Measurements from ENCODE around the gene A3GALT2.

DNA sequence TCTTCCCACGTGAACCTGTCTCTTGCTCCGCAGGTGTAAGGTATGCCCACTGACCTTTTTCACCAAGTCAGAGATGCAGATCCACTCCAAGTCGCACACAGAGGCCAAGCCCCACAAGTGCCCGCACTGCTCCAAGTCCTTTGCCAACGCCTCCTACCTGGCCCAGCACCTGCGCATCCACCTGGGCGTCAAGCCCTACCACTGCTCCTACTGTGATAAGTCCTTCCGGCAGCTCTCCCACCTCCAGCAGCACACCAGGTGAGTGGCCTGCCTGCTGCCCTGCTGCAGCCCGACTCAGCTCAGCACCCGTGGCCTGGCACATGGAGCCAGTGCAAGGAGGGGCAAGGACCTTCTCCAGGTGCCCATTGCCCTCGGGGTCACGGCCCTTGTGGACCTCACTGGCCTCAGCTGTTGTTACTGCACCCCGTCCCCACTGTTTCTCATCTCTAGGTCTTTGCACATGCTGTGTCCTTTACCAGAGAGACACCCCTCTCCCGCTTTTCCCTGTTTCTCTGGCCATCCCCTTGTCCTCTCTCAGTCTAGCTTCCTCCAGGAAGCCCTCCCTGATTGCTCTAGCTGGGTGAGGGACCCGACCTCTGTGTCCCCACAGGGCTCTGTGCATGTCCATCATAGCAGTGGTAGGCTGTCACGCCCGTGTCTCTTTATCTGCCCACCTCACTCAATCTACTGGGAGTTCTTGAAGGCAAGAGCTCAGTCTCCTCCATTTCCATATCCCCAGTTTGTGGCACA lies 39.2 kb downstream of the A3GALT2 start:
- TF ChIP-seq, protein P1, sequence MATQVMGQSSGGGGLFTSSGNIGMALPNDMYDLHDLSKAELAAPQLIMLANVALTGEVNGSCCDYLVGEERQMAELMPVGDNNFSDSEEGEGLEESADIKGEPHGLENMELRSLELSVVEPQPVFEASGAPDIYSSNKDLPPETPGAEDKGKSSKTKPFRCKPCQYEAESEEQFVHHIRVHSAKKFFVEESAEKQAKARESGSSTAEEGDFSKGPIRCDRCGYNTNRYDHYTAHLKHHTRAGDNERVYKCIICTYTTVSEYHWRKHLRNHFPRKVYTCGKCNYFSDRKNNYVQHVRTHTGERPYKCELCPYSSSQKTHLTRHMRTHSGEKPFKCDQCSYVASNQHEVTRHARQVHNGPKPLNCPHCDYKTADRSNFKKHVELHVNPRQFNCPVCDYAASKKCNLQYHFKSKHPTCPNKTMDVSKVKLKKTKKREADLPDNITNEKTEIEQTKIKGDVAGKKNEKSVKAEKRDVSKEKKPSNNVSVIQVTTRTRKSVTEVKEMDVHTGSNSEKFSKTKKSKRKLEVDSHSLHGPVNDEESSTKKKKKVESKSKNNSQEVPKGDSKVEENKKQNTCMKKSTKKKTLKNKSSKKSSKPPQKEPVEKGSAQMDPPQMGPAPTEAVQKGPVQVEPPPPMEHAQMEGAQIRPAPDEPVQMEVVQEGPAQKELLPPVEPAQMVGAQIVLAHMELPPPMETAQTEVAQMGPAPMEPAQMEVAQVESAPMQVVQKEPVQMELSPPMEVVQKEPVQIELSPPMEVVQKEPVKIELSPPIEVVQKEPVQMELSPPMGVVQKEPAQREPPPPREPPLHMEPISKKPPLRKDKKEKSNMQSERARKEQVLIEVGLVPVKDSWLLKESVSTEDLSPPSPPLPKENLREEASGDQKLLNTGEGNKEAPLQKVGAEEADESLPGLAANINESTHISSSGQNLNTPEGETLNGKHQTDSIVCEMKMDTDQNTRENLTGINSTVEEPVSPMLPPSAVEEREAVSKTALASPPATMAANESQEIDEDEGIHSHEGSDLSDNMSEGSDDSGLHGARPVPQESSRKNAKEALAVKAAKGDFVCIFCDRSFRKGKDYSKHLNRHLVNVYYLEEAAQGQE (IDR thresholded peaks at IDR 0.05): no peak
- TF ChIP-seq, protein P2, sequence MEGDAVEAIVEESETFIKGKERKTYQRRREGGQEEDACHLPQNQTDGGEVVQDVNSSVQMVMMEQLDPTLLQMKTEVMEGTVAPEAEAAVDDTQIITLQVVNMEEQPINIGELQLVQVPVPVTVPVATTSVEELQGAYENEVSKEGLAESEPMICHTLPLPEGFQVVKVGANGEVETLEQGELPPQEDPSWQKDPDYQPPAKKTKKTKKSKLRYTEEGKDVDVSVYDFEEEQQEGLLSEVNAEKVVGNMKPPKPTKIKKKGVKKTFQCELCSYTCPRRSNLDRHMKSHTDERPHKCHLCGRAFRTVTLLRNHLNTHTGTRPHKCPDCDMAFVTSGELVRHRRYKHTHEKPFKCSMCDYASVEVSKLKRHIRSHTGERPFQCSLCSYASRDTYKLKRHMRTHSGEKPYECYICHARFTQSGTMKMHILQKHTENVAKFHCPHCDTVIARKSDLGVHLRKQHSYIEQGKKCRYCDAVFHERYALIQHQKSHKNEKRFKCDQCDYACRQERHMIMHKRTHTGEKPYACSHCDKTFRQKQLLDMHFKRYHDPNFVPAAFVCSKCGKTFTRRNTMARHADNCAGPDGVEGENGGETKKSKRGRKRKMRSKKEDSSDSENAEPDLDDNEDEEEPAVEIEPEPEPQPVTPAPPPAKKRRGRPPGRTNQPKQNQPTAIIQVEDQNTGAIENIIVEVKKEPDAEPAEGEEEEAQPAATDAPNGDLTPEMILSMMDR (IDR thresholded peaks at IDR 0.05; ENCODE audit: low read depth, low read length, missing input control): no peak
- TF ChIP-seq, protein P3, sequence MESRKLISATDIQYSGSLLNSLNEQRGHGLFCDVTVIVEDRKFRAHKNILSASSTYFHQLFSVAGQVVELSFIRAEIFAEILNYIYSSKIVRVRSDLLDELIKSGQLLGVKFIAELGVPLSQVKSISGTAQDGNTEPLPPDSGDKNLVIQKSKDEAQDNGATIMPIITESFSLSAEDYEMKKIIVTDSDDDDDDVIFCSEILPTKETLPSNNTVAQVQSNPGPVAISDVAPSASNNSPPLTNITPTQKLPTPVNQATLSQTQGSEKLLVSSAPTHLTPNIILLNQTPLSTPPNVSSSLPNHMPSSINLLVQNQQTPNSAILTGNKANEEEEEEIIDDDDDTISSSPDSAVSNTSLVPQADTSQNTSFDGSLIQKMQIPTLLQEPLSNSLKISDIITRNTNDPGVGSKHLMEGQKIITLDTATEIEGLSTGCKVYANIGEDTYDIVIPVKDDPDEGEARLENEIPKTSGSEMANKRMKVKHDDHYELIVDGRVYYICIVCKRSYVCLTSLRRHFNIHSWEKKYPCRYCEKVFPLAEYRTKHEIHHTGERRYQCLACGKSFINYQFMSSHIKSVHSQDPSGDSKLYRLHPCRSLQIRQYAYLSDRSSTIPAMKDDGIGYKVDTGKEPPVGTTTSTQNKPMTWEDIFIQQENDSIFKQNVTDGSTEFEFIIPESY (IDR thresholded peaks at IDR 0.05): no peak
- TF ChIP-seq EGR1 (IDR thresholded peaks at IDR 0.05; ENCODE audit: low read depth in 2 of 2): no peak
- no peak for TF ChIP-seq TAF1 (conservative IDR thresholded peaks at IDR 0.05)
- TF ChIP-seq FOXA1 (IDR thresholded peaks at IDR 0.05): no peak
- TF ChIP-seq RXRA (IDR thresholded peaks at IDR 0.05): no peak
- TF ChIP-seq RAD21 (IDR thresholded peaks at IDR 0.05): no peak
- TF ChIP-seq SP1 (IDR thresholded peaks at IDR 0.05): no peak
- TF ChIP-seq YY1 (IDR thresholded peaks at IDR 0.05): no peak
- TF ChIP-seq, protein P4, sequence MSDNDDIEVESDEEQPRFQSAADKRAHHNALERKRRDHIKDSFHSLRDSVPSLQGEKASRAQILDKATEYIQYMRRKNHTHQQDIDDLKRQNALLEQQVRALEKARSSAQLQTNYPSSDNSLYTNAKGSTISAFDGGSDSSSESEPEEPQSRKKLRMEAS (IDR thresholded peaks at IDR 0.05): no peak
- no peak for TF ChIP-seq JUND (IDR thresholded peaks at IDR 0.05)
- TF ChIP-seq, protein P5, sequence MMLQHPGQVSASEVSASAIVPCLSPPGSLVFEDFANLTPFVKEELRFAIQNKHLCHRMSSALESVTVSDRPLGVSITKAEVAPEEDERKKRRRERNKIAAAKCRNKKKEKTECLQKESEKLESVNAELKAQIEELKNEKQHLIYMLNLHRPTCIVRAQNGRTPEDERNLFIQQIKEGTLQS (IDR thresholded peaks at IDR 0.05): no peak
